NCI-H82 (cell line): ENCODE results near the gene DNM3.

Source experiments
- DNase-seq: peaks from one replicate; lab custom pipeline; 2025; lab: John Stamatoyannopoulos, UW

The DNM3 gene

GRCh38 chr1:172140591-172140990, 299.3 kb downstream of the DNM3 start:
- DNase-seq, result no peak

- no peak for DNase-seq
These were observed 300.1 kb downstream of the DNM3 start for GRCh38 chr1:172141341-172141881.

GRCh38 chr1:172142324-172142723, 301.0 kb downstream of the DNM3 start:
- no peak for DNase-seq

GRCh38 chr1:172143384-172144055, 302.2 kb downstream of the DNM3 start:
- no peak for DNase-seq

- no peak for DNase-seq
These were observed 303.3 kb downstream of the DNM3 start for GRCh38 chr1:172144445-172145061.

GRCh38 chr1:172145231-172145651, 303.9 kb downstream of the DNM3 start:
- no peak for DNase-seq

- DNase-seq, result no peak
These were observed 304.4 kb downstream of the DNM3 start for GRCh38 chr1:172145656-172146055.

- no peak for DNase-seq
These were observed 305.0 kb downstream of the DNM3 start for GRCh38 chr1:172146141-172146850.

- DNase-seq, result no peak
These were observed 306.2 kb downstream of the DNM3 start for GRCh38 chr1:172147541-172147940.

GRCh38 chr1:172148213-172148612, 306.9 kb downstream of the DNM3 start:
- DNase-seq, result no peak

- no peak for DNase-seq
These were observed 307.4 kb downstream of the DNM3 start for GRCh38 chr1:172148707-172149106.

- no peak for DNase-seq
These were observed 308.0 kb downstream of the DNM3 start for GRCh38 chr1:172149346-172149745.

GRCh38 chr1:172154551-172154950, 313.3 kb downstream of the DNM3 start:
- DNase-seq, result no peak

- DNase-seq, result no peak
These were observed 314.5 kb downstream of the DNM3 start for GRCh38 chr1:172155766-172156165.

- DNase-seq, result peak; percentile 52
These were observed 320.9 kb downstream of the DNM3 start for GRCh38 chr1:172162236-172162635.

- no peak for DNase-seq
These were observed 322.4 kb downstream of the DNM3 start for GRCh38 chr1:172163498-172164215.

- DNase-seq, result no peak
These were observed 324.1 kb downstream of the DNM3 start for GRCh38 chr1:172165403-172165802.

GRCh38 chr1:172167796-172168596, 326.7 kb downstream of the DNM3 start:
- DNase-seq, result peak; percentile 15

- DNase-seq, result no peak
These were observed 327.2 kb downstream of the DNM3 start for GRCh38 chr1:172168597-172168872.

- DNase-seq, result no peak
These were observed 328.5 kb downstream of the DNM3 start for GRCh38 chr1:172169836-172170235.

- DNase-seq, result no peak
These were observed 331.1 kb downstream of the DNM3 start for GRCh38 chr1:172172352-172172831.

GRCh38 chr1:172176206-172176605, 334.9 kb downstream of the DNM3 start:
- no peak for DNase-seq
